Hepatocyte (in vitro differentiated cells): ENCODE results near the gene KRTAP9-9. TPM values are rescaled to one million over a fixed set of nuclear protein-coding genes. Genes with fewer than 3 reads are reported as not detected.

Experiments
- DNase-seq: peaks from one replicate; pipeline ENCODE4 v3.0.0-alpha.2; 2016; ENCODE audit warnings: low spot score
- H2AFZ ChIP-seq: fragments of 200-600 bp; sonication (generic); 2 replicates; pipeline ENCODE4 v1.6.0; 2016; ENCODE audit warnings: antibody characterized with exemption, mild to moderate bottlenecking
- H3K27ac ChIP-seq: fragments of 200-600 bp; sonication (generic); 2 replicates; pipeline ENCODE4 v1.5.1; 2016; ENCODE audit warnings: mild to moderate bottlenecking
- H3K27me3 ChIP-seq: fragments of 200-600 bp; sonication (generic); 2 replicates; pipeline ENCODE4 v1.6.1; 2016
- H3K36me3 ChIP-seq: fragments of 200-600 bp; sonication (generic); replicated peaks from 2 replicates; pipeline ENCODE4 v1.5.1; 2016; ENCODE audit warnings: low read depth; ENCODE audit not compliant: insufficient read depth
- H3K4me1 ChIP-seq: fragments of 200-600 bp; sonication (generic); 2 replicates; pipeline ENCODE4 v1.5.1; 2016; ENCODE audit warnings: mild to moderate bottlenecking, moderate library complexity; ENCODE audit not compliant: insufficient read depth
- H3K4me2 ChIP-seq: fragments of 200-600 bp; sonication (generic); 2 replicates; pipeline ENCODE4 v1.6.0; 2016
- H3K4me3 ChIP-seq: fragments of 200-600 bp; sonication (generic); 2 replicates; pipeline ENCODE4 v1.5.1; 2016; ENCODE audit warnings: mild to moderate bottlenecking
- H3K79me2 ChIP-seq: fragments of 200-600 bp; sonication (generic); 2 replicates; pipeline ENCODE4 v1.6.0; 2017; ENCODE audit warnings: mild to moderate bottlenecking
- H3K9me2 ChIP-seq: fragments of 200-600 bp; sonication (generic); replicated peaks from 2 replicates; pipeline ENCODE4 v1.6.0; 2017; ENCODE audit warnings: mild to moderate bottlenecking; ENCODE audit not compliant: insufficient read depth
- H3K9me3 ChIP-seq: fragments of 200-600 bp; sonication (generic); 2 replicates; pipeline ENCODE4 v1.5.1; 2016; ENCODE audit warnings: low read depth, mild to moderate bottlenecking
- H4K20me1 ChIP-seq: fragments of 200-600 bp; sonication (generic); 2 replicates; pipeline ENCODE4 v1.6.0; 2016; ENCODE audit warnings: mild to moderate bottlenecking; ENCODE audit not compliant: insufficient read depth, poor library complexity, severe bottlenecking
- EZH2 ChIP-seq: fragments of 200-600 bp; sonication (generic); IDR thresholded peaks from 2 replicates; pipeline ENCODE4 v1.6.1; 2016; ENCODE audit warnings: antibody characterized with exemption, mild to moderate bottlenecking, borderline replicate concordance
- EZH2phosphoT487 ChIP-seq: fragments of 200-600 bp; sonication (generic); IDR thresholded peaks from one replicate; pipeline ENCODE4 v1.6.1; 2018; ENCODE audit warnings: antibody characterized with exemption, mild to moderate bottlenecking, low read depth, moderate library complexity; ENCODE audit not compliant: unreplicated experiment, severe bottlenecking
- WGBS: methylation state at CpG from one replicate; pipeline ENCODE4 v1.1.6; 2016; ENCODE audit warnings: low lambda C conversion rate; ENCODE audit errors: missing lambda C conversion rate; 5-methylcytosine and 5-hydroxymethylcytosine counted together
- polyA plus RNA-seq: library from polyadenylated mRNA; unstranded; fragments of >200 nt; fragmentation: Nextera tagmentation; extraction: Ambion mirVana; gene quantifications from 2 replicates; pipeline ENCODE4 v1.2.1, GENCODE V29; 2016
- small RNA-seq: library from RNA; depleted of rRNA; stranded (forward); fragments of <200 nt; gene quantifications from one replicate; pipeline ENCODE3, GENCODE V24; 2014
- total RNA-seq: library from RNA; depleted of rRNA; stranded (reverse); fragments of >200 nt; gene quantifications from 2 replicates; pipeline ENCODE4 v1.2.3, GENCODE V29; 2014
- TF ChIP-seq, protein P1 (sequence below): fragments of 200-600 bp; sonication (generic); IDR thresholded peaks from 2 replicates; pipeline ENCODE4 v1.5.1; 2016; ENCODE audit warnings: antibody characterized with exemption, mild to moderate bottlenecking; ENCODE audit not compliant: poor library complexity

Gene KRTAP9-9
- total and polyA plus RNA-seq, 2 experiments from 2014 or later, result not detected

DNA sequence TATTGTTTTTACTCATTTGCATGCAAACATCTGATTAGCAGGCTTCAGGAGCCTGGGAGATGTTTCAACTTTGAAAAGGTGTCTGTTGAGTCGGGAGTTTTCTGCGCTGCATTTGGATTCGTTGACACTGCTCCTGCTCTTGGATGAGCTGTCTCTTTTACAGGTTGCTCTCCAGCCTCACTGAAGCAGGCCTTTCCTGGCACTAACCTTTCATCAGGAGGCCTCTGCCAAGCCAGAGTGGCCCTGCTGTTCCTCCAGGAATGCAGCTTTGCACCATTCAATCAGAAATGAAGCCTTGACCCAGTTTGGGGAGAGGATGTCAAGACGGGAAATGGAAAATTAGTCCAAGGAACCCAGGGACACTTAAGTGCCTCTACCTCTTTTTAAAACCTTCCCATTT lies 47.8 kb downstream of the KRTAP9-9 start:
- Histone ChIP-seq H3K9me3 (no peaks in the 10 kb centered on the region), H2AFZ (no peak overlapping the region), H3K4me1 (no peaks in the 10 kb centered on the region), H3K36me3 (no peaks in the 10 kb centered on the region), H3K27ac (no peak overlapping the region), H3K4me2 (no peak overlapping the region), H4K20me1 (no peaks in the 10 kb centered on the region), H3K9me2 (no peaks in the 10 kb centered on the region), H3K27me3 (no peaks in the 10 kb centered on the region), H3K79me2 (no peaks in the 10 kb centered on the region), H3K4me3 (no peak overlapping the region)
- TF ChIP-seq EZH2phosphoT487 (no peak), EZH2 (no peak)
- TF ChIP-seq, protein P1, sequence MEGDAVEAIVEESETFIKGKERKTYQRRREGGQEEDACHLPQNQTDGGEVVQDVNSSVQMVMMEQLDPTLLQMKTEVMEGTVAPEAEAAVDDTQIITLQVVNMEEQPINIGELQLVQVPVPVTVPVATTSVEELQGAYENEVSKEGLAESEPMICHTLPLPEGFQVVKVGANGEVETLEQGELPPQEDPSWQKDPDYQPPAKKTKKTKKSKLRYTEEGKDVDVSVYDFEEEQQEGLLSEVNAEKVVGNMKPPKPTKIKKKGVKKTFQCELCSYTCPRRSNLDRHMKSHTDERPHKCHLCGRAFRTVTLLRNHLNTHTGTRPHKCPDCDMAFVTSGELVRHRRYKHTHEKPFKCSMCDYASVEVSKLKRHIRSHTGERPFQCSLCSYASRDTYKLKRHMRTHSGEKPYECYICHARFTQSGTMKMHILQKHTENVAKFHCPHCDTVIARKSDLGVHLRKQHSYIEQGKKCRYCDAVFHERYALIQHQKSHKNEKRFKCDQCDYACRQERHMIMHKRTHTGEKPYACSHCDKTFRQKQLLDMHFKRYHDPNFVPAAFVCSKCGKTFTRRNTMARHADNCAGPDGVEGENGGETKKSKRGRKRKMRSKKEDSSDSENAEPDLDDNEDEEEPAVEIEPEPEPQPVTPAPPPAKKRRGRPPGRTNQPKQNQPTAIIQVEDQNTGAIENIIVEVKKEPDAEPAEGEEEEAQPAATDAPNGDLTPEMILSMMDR, result no peak
- no peak for DNase-seq
- 92% methylated on average over 4 of the region's 4 CpGs for WGBS

DNA sequence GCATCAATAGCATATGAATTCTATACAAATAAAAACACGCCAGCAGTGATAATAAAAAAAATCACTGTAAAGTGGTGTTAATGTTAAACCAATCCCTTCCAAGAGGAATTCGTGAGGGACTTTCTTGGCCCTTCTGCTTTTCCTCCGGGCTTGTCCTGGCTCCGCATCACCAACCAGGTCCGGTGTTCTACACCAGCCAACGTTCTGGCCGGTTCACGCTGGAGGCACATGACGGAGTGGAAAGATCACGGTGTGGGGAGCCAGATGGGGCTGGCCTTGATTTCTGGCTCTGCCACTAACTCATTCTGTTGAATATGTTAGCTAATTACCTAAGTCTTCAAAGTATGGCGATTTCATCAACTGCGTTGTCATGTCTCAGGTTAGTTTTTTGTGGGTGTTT lies 48.9 kb downstream of the KRTAP9-9 start:
- 89% methylated on average over 12 of the region's 12 CpGs for WGBS
- Histone ChIP-seq H3K4me1 (no peaks in the 10 kb centered on the region), H2AFZ (no peak overlapping the region), H3K36me3 (no peaks in the 10 kb centered on the region), H3K4me3 (no peak overlapping the region), H3K27me3 (no peaks in the 10 kb centered on the region), H4K20me1 (no peaks in the 10 kb centered on the region), H3K4me2 (no peak overlapping the region), H3K79me2 (no peaks in the 10 kb centered on the region), H3K9me2 (no peaks in the 10 kb centered on the region), H3K27ac (no peak overlapping the region), H3K9me3 (no peaks in the 10 kb centered on the region)
- TF ChIP-seq EZH2phosphoT487, result no peak
- DNase-seq, result no peak

Small RNA genes lying within 50 kb of the gene (small RNA-seq; reads per million reads assigned to genes)
- gene KRTAP9-10P, result not detected

Other genes with a start within 250 kb of the KRTAP9-9 start
Only the 30 nearest of the 40 such genes appear.
- gene KRTAP2-3, start 195.3 kb upstream of the KRTAP9-9 start, total RNA-seq, result not detected in 2 replicates
- not detected in 2 replicates for gene KRTAP2-3, start 195.3 kb upstream of the KRTAP9-9 start, polyA plus RNA-seq
- gene KRTAP2-4, start 189.5 kb upstream of the KRTAP9-9 start, total RNA-seq, result not detected in 2 replicates
- gene KRTAP2-4, start 189.5 kb upstream of the KRTAP9-9 start, polyA plus RNA-seq, result not detected in 2 replicates
- not detected in 2 replicates for gene KRTAP4-7, start 171.2 kb upstream of the KRTAP9-9 start, total RNA-seq
- not detected in 2 replicates for gene KRTAP4-7, start 171.2 kb upstream of the KRTAP9-9 start, polyA plus RNA-seq
- not detected in 2 replicates for gene KRTAP4-8, start 157.2 kb upstream of the KRTAP9-9 start, total RNA-seq
- not detected in 2 replicates for gene KRTAP4-8, start 157.2 kb upstream of the KRTAP9-9 start, polyA plus RNA-seq
- not detected in 2 replicates for gene KRTAP4-16, start 153.2 kb upstream of the KRTAP9-9 start, total RNA-seq
- not detected in 2 replicates for gene KRTAP4-16, start 153.2 kb upstream of the KRTAP9-9 start, polyA plus RNA-seq
- not detected in 2 replicates for gene KRTAP4-9, start 150.0 kb upstream of the KRTAP9-9 start, total RNA-seq
- gene KRTAP4-9, start 150.0 kb upstream of the KRTAP9-9 start, polyA plus RNA-seq, result not detected in 2 replicates
- not detected in 2 replicates for gene KRTAP4-11, start 137.0 kb upstream of the KRTAP9-9 start, total RNA-seq
- gene KRTAP4-11, start 137.0 kb upstream of the KRTAP9-9 start, polyA plus RNA-seq, result not detected in 2 replicates
- gene KRTAP4-12, start 131.2 kb upstream of the KRTAP9-9 start, total RNA-seq, result not detected in 2 replicates
- gene KRTAP4-12, start 131.2 kb upstream of the KRTAP9-9 start, polyA plus RNA-seq, result not detected in 2 replicates
- gene KRTAP4-6, start 114.8 kb upstream of the KRTAP9-9 start, total RNA-seq, result not detected in 2 replicates
- gene KRTAP4-6, start 114.8 kb upstream of the KRTAP9-9 start, polyA plus RNA-seq, result not detected in 2 replicates
- gene KRTAP4-5, start 105.6 kb upstream of the KRTAP9-9 start, total RNA-seq, result not detected in 2 replicates
- not detected in 2 replicates for gene KRTAP4-5, start 105.6 kb upstream of the KRTAP9-9 start, polyA plus RNA-seq
- gene KRTAP4-4, start 94.6 kb upstream of the KRTAP9-9 start, total RNA-seq, result not detected in 2 replicates
- gene KRTAP4-4, start 94.6 kb upstream of the KRTAP9-9 start, polyA plus RNA-seq, result not detected in 2 replicates
- gene KRTAP4-3, start 87.2 kb upstream of the KRTAP9-9 start, total RNA-seq, result not detected in 2 replicates
- not detected in 2 replicates for gene KRTAP4-3, start 87.2 kb upstream of the KRTAP9-9 start, polyA plus RNA-seq
- gene KRTAP4-2, start 77.2 kb upstream of the KRTAP9-9 start, total RNA-seq, result not detected in 2 replicates
- not detected in 2 replicates for gene KRTAP4-2, start 77.2 kb upstream of the KRTAP9-9 start, polyA plus RNA-seq
- not detected in 2 replicates for gene KRTAP4-1, start 70.5 kb upstream of the KRTAP9-9 start, total RNA-seq
- gene KRTAP4-1, start 70.5 kb upstream of the KRTAP9-9 start, polyA plus RNA-seq, result not detected in 2 replicates
- not detected in 2 replicates for gene KRTAP9-1, start 65.5 kb upstream of the KRTAP9-9 start, total RNA-seq
- gene KRTAP9-1, start 65.5 kb upstream of the KRTAP9-9 start, polyA plus RNA-seq, result not detected in 2 replicates
- gene KRTAP9-2, start 28.7 kb upstream of the KRTAP9-9 start, total RNA-seq, result not detected in 2 replicates
- not detected in 2 replicates for gene KRTAP9-2, start 28.7 kb upstream of the KRTAP9-9 start, polyA plus RNA-seq
- not detected in 2 replicates for gene KRTAP9-3, start 22.9 kb upstream of the KRTAP9-9 start, total RNA-seq
- gene KRTAP9-3, start 22.9 kb upstream of the KRTAP9-9 start, polyA plus RNA-seq, result not detected in 2 replicates
- gene KRTAP9-8, start 17.4 kb upstream of the KRTAP9-9 start, total RNA-seq, result not detected in 2 replicates
- gene KRTAP9-8, start 17.4 kb upstream of the KRTAP9-9 start, polyA plus RNA-seq, result not detected in 2 replicates
- not detected in 2 replicates for gene KRTAP9-4, start 5.7 kb upstream of the KRTAP9-9 start, total RNA-seq
- not detected in 2 replicates for gene KRTAP9-4, start 5.7 kb upstream of the KRTAP9-9 start, polyA plus RNA-seq
- gene KRTAP9-6, start 10.0 kb downstream of the KRTAP9-9 start, total RNA-seq, result not detected in 2 replicates
- not detected in 2 replicates for gene KRTAP9-6, start 10.0 kb downstream of the KRTAP9-9 start, polyA plus RNA-seq
- gene KRTAP9-7, start 20.3 kb downstream of the KRTAP9-9 start, total RNA-seq, result not detected in 2 replicates
- gene KRTAP9-7, start 20.3 kb downstream of the KRTAP9-9 start, polyA plus RNA-seq, result not detected in 2 replicates
- gene KRTAP29-1, start 47.5 kb downstream of the KRTAP9-9 start, total RNA-seq, result not detected in 2 replicates
- gene KRTAP29-1, start 47.5 kb downstream of the KRTAP9-9 start, polyA plus RNA-seq, result not detected in 2 replicates
- not detected in 2 replicates for gene KRTAP16-1, start 53.9 kb downstream of the KRTAP9-9 start, total RNA-seq
- not detected in 2 replicates for gene KRTAP16-1, start 53.9 kb downstream of the KRTAP9-9 start, polyA plus RNA-seq
- not detected in 2 replicates for gene KRTAP17-1, start 60.3 kb downstream of the KRTAP9-9 start, total RNA-seq
- 0.33 TPM in 1 of 2 replicates, not detected in the other for gene KRTAP17-1, start 60.3 kb downstream of the KRTAP9-9 start, polyA plus RNA-seq
- gene KRT33A, start 95.4 kb downstream of the KRTAP9-9 start, total RNA-seq, result not detected in 2 replicates
- not detected in 2 replicates for gene KRT33A, start 95.4 kb downstream of the KRTAP9-9 start, polyA plus RNA-seq
- not detected in 2 replicates for gene KRT33B, start 114.4 kb downstream of the KRTAP9-9 start, total RNA-seq
- gene KRT33B, start 114.4 kb downstream of the KRTAP9-9 start, polyA plus RNA-seq, result 0.35 TPM in 1 of 2 replicates, not detected in the other
- 0.20 TPM in 1 of 2 replicates, not detected in the other for gene KRT34, start 126.9 kb downstream of the KRTAP9-9 start, total RNA-seq
- 0.71 TPM in 1 of 2 replicates, not detected in the other for gene KRT34, start 126.9 kb downstream of the KRTAP9-9 start, polyA plus RNA-seq
- not detected in 2 replicates for gene KRT31, start 142.2 kb downstream of the KRTAP9-9 start, total RNA-seq
- not detected in 2 replicates for gene KRT31, start 142.2 kb downstream of the KRTAP9-9 start, polyA plus RNA-seq
- not detected in 2 replicates for gene KRT37, start 169.2 kb downstream of the KRTAP9-9 start, total RNA-seq
- gene KRT37, start 169.2 kb downstream of the KRTAP9-9 start, polyA plus RNA-seq, result not detected in 2 replicates
- not detected in 2 replicates for gene KRT38, start 185.6 kb downstream of the KRTAP9-9 start, total RNA-seq
- not detected in 2 replicates for gene KRT38, start 185.6 kb downstream of the KRTAP9-9 start, polyA plus RNA-seq